Activated CD8-positive, alpha-beta memory T cell treated with anti-CD3 and anti-CD28 coated beads for 4 hours (primary cell): ENCODE measurements around the gene GET4.
"Not testable (repeated sequence)": the region's sequence is repeated elsewhere in the genome, so short reads cannot be mapped to it uniquely, and the experiment has no call there.

Experiments used
- DNase-seq, 2 donors: peaks; one replicate each; pipeline ENCODE4 v3.0.0-alpha.2; 2020; ENCODE audit warnings: low read depth in 2 of 2

GET4 gene

GRCh38 chr7:845731-846130 is 30.6 kb upstream of the GET4 start:
- DNase-seq = no peak

GRCh38 chr7:846958-847650 is 29.2 kb upstream of the GET4 start:
- DNase-seq = not testable (repeated sequence)

GRCh38 chr7:847728-848127 is 28.6 kb upstream of the GET4 start:
- DNase-seq = not testable (repeated sequence)

GRCh38 chr7:849145-849544 is 27.2 kb upstream of the GET4 start:
- no peak for DNase-seq

GRCh38 chr7:849781-850180 is 26.6 kb upstream of the GET4 start:
- no peak for DNase-seq

- DNase-seq = no peak
Observed at GRCh38 chr7:851204-851603, 25.1 kb upstream of the GET4 start.

GRCh38 chr7:853366-854117 is 22.8 kb upstream of the GET4 start:
- DNase-seq = no peak

- DNase-seq = no peak
Observed at GRCh38 chr7:854118-854775, 22.1 kb upstream of the GET4 start.

GRCh38 chr7:855686-856369 is 20.5 kb upstream of the GET4 start:
- DNase-seq = no peak

GRCh38 chr7:856444-857095 is 19.8 kb upstream of the GET4 start:
- DNase-seq = no peak

- DNase-seq = no peak
Observed at GRCh38 chr7:857661-858060, 18.7 kb upstream of the GET4 start.

- DNase-seq = no peak
Observed at GRCh38 chr7:859359-860030, 16.9 kb upstream of the GET4 start.

- no peak for DNase-seq
Observed at GRCh38 chr7:860149-860548, 16.2 kb upstream of the GET4 start.

GRCh38 chr7:861222-861621 is 15.1 kb upstream of the GET4 start:
- DNase-seq = no peak

GRCh38 chr7:862157-862556 is 14.2 kb upstream of the GET4 start:
- no peak for DNase-seq

GRCh38 chr7:863106-863505 is 13.2 kb upstream of the GET4 start:
- no peak for DNase-seq

GRCh38 chr7:865921-866320 is 10.4 kb upstream of the GET4 start:
- no peak for DNase-seq

- no peak for DNase-seq
Observed at GRCh38 chr7:867001-867405, 9.4 kb upstream of the GET4 start.

- no peak for DNase-seq
Observed at GRCh38 chr7:867406-868188, 8.8 kb upstream of the GET4 start.

GRCh38 chr7:868189-868486 is 8.2 kb upstream of the GET4 start:
- no peak for DNase-seq

GRCh38 chr7:869348-869747 is 7.0 kb upstream of the GET4 start:
- DNase-seq = no peak
